Neural cell (in vitro differentiated cells): ENCODE measurements around the gene TTC39C. TPM values are rescaled to one million over a fixed set of nuclear protein-coding genes. Genes with fewer than 3 reads are reported as not detected.

Experiments
- H2AFZ ChIP-seq: fragments of 200-600, 300-800 bp; sonication (generic), shearing (Covaris generic); 2 replicates; pipeline ENCODE4 v1.6.0; 2014; ENCODE audit warnings: low read depth, mild to moderate bottlenecking, antibody characterized with exemption, low read length, moderate library complexity
- H3F3A ChIP-seq: fragments of 200-600 bp; shearing (Covaris generic); 2 replicates; pipeline ENCODE4 v1.6.1; 2016; ENCODE audit warnings: mild to moderate bottlenecking, moderate library complexity, mixed read lengths, antibody characterized with exemption, low read length; ENCODE audit not compliant: insufficient read depth, poor library complexity, severe bottlenecking
- H3K27ac ChIP-seq: fragments of 200-600, 300-800 bp; sonication (generic), shearing (Covaris generic); 2 replicates; pipeline ENCODE4 v1.5.1; 2014; ENCODE audit warnings: mild to moderate bottlenecking, low read length, moderate library complexity
- H3K27me3 ChIP-seq: fragments of 300-800, 200-600 bp; sonication (generic), shearing (Covaris generic); 2 replicates; pipeline ENCODE4 v1.6.0; 2014; ENCODE audit warnings: mild to moderate bottlenecking, low read depth, low read length, moderate library complexity; ENCODE audit not compliant: insufficient read depth
- H3K36me3 ChIP-seq: fragments of 300-800, 200-600 bp; sonication (generic), shearing (Covaris generic); 2 replicates; pipeline ENCODE4 v1.5.1; 2014; ENCODE audit warnings: mild to moderate bottlenecking, antibody characterized with exemption, low read length, moderate library complexity; ENCODE audit not compliant: insufficient read depth
- H3K4me2 ChIP-seq: fragments of 300-800, 200-600 bp; sonication (generic), shearing (Covaris generic); 2 replicates; pipeline ENCODE4 v1.6.0; 2014; ENCODE audit warnings: mild to moderate bottlenecking, low read length
- H3K4me3 ChIP-seq: fragments of 300-800, 200-600 bp; sonication (generic), shearing (Covaris generic); 2 replicates; pipeline ENCODE4 v1.5.1; 2014; ENCODE audit warnings: mild to moderate bottlenecking, low read length, moderate library complexity
- H3K79me2 ChIP-seq: fragments of 200-600 bp; shearing (Covaris generic); replicated peaks from 2 replicates; pipeline ENCODE4 v1.6.0; 2014; ENCODE audit warnings: mild to moderate bottlenecking, low read length, moderate library complexity; ENCODE audit not compliant: insufficient read depth
- H3K9ac ChIP-seq: fragments of 300-800, 200-600 bp; sonication (generic), shearing (Covaris generic); 2 replicates; pipeline ENCODE4 v1.6.1; 2016; ENCODE audit warnings: mild to moderate bottlenecking, low read length, mixed read lengths
- H3K9me2 ChIP-seq: fragments of 200-600 bp; shearing (Covaris generic); 2 replicates; pipeline ENCODE4 v1.6.1; 2016; ENCODE audit warnings: mild to moderate bottlenecking, low read length, mixed read lengths; ENCODE audit not compliant: insufficient read depth
- H3K9me3 ChIP-seq: fragments of 200-600, 300-800 bp; sonication (generic), shearing (Covaris generic); 2 replicates; pipeline ENCODE4 v1.6.1; 2016; ENCODE audit warnings: mild to moderate bottlenecking, mixed run types, low read length, moderate library complexity, mixed read lengths
- H4K20me1 ChIP-seq: fragments of 200-600 bp; shearing (Covaris generic); 2 replicates; pipeline ENCODE4 v1.6.1; 2016; ENCODE audit warnings: mild to moderate bottlenecking, mixed run types; ENCODE audit not compliant: insufficient read depth
- EP300 ChIP-seq: fragments of 450-650 bp; conservative IDR thresholded peaks from 2 replicates; pipeline ENCODE4 v1.6.1; 2014; ENCODE audit warnings: antibody characterized with exemption, mild to moderate bottlenecking, moderate library complexity; ENCODE audit not compliant: poor library complexity, severe bottlenecking
- EZH2 ChIP-seq: fragments of 200-600, 300-800 bp; shearing (Covaris generic), sonication (generic); IDR thresholded peaks from 2 replicates; pipeline ENCODE4 v1.6.1; 2014; ENCODE audit warnings: antibody characterized with exemption, low read length, borderline replicate concordance, mild to moderate bottlenecking; ENCODE audit not compliant: insufficient read depth, poor library complexity, severe bottlenecking
- MXI1 ChIP-seq: fragments of 450-650 bp; conservative IDR thresholded peaks from 2 replicates; pipeline ENCODE4 v1.6.1; 2014; ENCODE audit warnings: antibody characterized with exemption, mild to moderate bottlenecking; ENCODE audit not compliant: poor library complexity, severe bottlenecking
- POLR2AphosphoS5 ChIP-seq: IDR thresholded peaks from 2 replicates; pipeline ENCODE4 v1.6.1; 2012
- RAD21 ChIP-seq: fragments of 450-650 bp; conservative IDR thresholded peaks from 2 replicates; pipeline ENCODE4 v1.6.1; 2014; ENCODE audit warnings: antibody characterized with exemption, mild to moderate bottlenecking, moderate library complexity
- SMC3 ChIP-seq: fragments of 450-650 bp; conservative IDR thresholded peaks from 2 replicates; pipeline ENCODE4 v1.6.1; 2014; ENCODE audit warnings: antibody characterized with exemption, mild to moderate bottlenecking, moderate library complexity; ENCODE audit not compliant: poor library complexity
- TAF1 ChIP-seq: IDR thresholded peaks from 2 replicates; pipeline ENCODE4 v1.6.1; 2012; ENCODE audit warnings: low read depth
- polyA plus RNA-seq: library from polyadenylated mRNA; depleted of rRNA; stranded (reverse); fragments of >200 nt; gene quantifications from 2 replicates; pipeline ENCODE4 v1.2.3, GENCODE V29; 2014
- TF ChIP-seq, protein P1 (sequence below): fragments of 450-650 bp; IDR thresholded peaks from 2 replicates; pipeline ENCODE4 v1.5.1; 2014; ENCODE audit warnings: antibody characterized with exemption, mild to moderate bottlenecking, moderate library complexity; ENCODE audit not compliant: poor library complexity, severe bottlenecking
- TF ChIP-seq, protein P2 (sequence below): IDR thresholded peaks from 2 replicates; pipeline ENCODE4 v1.6.1; 2012; ENCODE audit warnings: borderline replicate concordance

TTC39C gene
- polyA plus RNA-seq, 1 donor from 2014 or later, result 19.9 TPM

GRCh38 chr18:24055009-24055804, 40.7 kb downstream of the TTC39C start:
- H4K20me1 ChIP-seq, result no peaks in the 10 kb centered on the region
- H2AFZ ChIP-seq, result no peak overlapping the region
- no peak overlapping the region for H3K4me3 ChIP-seq
- no peaks in the 10 kb centered on the region for H3F3A ChIP-seq
- no peaks in the 10 kb centered on the region for H3K27me3 ChIP-seq
- no peaks in the 10 kb centered on the region for H3K9me3 ChIP-seq
- H3K79me2 ChIP-seq, result no peaks in the 10 kb centered on the region
- no peak for TF ChIP-seq EZH2
- TF ChIP-seq, protein P1, sequence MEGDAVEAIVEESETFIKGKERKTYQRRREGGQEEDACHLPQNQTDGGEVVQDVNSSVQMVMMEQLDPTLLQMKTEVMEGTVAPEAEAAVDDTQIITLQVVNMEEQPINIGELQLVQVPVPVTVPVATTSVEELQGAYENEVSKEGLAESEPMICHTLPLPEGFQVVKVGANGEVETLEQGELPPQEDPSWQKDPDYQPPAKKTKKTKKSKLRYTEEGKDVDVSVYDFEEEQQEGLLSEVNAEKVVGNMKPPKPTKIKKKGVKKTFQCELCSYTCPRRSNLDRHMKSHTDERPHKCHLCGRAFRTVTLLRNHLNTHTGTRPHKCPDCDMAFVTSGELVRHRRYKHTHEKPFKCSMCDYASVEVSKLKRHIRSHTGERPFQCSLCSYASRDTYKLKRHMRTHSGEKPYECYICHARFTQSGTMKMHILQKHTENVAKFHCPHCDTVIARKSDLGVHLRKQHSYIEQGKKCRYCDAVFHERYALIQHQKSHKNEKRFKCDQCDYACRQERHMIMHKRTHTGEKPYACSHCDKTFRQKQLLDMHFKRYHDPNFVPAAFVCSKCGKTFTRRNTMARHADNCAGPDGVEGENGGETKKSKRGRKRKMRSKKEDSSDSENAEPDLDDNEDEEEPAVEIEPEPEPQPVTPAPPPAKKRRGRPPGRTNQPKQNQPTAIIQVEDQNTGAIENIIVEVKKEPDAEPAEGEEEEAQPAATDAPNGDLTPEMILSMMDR, result no peak
- no peak for TF ChIP-seq EP300
- no peak for TF ChIP-seq SMC3
- no peak for TF ChIP-seq TAF1
- TF ChIP-seq RAD21, result no peak
- no peaks in the 10 kb centered on the region for H3K36me3 ChIP-seq
- no peak overlapping the region for H3K4me2 ChIP-seq
- H3K9me2 ChIP-seq, result no peaks in the 10 kb centered on the region
- no peak overlapping the region for H3K9ac ChIP-seq
- no peak overlapping the region for H3K27ac ChIP-seq

DNA sequence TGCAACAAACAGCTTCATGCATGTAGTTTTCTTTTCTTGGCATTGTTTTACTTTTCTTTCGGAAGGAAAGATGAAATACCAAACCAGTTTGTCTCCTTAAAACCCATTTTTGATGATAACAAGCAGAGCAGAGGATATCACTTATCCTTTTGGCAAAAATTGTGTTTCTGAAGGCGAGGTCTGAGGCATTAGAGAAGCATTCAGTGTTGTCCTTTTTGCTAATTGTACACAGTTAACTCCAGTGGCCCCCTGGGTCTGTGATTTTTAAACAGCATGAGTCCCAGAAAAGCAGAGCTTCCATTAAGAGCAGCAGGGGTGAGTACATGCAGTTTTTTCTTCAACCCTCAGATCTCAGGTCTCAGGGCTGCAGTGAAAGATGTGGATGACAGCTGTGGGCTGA, 41.3 kb downstream of the TTC39C start:
- Histone ChIP-seq H3K9me2 (no peaks in the 10 kb centered on the region), H3K4me2 (no peak overlapping the region), H3K36me3 (no peaks in the 10 kb centered on the region), H2AFZ (no peak overlapping the region), H3K27ac (no peak overlapping the region), H3F3A (no peaks in the 10 kb centered on the region), H3K79me2 (no peaks in the 10 kb centered on the region), H3K27me3 (no peaks in the 10 kb centered on the region), H3K9ac (no peak overlapping the region), H4K20me1 (no peaks in the 10 kb centered on the region), H3K4me3 (peak overlapping the region; percentile 22), H3K9me3 (no peaks in the 10 kb centered on the region)
- TF ChIP-seq, protein P2, sequence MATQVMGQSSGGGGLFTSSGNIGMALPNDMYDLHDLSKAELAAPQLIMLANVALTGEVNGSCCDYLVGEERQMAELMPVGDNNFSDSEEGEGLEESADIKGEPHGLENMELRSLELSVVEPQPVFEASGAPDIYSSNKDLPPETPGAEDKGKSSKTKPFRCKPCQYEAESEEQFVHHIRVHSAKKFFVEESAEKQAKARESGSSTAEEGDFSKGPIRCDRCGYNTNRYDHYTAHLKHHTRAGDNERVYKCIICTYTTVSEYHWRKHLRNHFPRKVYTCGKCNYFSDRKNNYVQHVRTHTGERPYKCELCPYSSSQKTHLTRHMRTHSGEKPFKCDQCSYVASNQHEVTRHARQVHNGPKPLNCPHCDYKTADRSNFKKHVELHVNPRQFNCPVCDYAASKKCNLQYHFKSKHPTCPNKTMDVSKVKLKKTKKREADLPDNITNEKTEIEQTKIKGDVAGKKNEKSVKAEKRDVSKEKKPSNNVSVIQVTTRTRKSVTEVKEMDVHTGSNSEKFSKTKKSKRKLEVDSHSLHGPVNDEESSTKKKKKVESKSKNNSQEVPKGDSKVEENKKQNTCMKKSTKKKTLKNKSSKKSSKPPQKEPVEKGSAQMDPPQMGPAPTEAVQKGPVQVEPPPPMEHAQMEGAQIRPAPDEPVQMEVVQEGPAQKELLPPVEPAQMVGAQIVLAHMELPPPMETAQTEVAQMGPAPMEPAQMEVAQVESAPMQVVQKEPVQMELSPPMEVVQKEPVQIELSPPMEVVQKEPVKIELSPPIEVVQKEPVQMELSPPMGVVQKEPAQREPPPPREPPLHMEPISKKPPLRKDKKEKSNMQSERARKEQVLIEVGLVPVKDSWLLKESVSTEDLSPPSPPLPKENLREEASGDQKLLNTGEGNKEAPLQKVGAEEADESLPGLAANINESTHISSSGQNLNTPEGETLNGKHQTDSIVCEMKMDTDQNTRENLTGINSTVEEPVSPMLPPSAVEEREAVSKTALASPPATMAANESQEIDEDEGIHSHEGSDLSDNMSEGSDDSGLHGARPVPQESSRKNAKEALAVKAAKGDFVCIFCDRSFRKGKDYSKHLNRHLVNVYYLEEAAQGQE, result no peak
- no peak for TF ChIP-seq RAD21
- no peak for TF ChIP-seq EZH2
- TF ChIP-seq POLR2AphosphoS5, result no peak
- TF ChIP-seq SMC3, result no peak
- TF ChIP-seq MXI1, result no peak
- no peak for TF ChIP-seq TAF1
- TF ChIP-seq, protein P1, result no peak
- no peak for TF ChIP-seq EP300
